Transverse colon (tissue), 4 donors: Measurements from ENCODE around the gene SIK3. TPM values are rescaled to one million over a fixed set of nuclear protein-coding genes. Genes with fewer than 3 reads are reported as not detected.

Experiments used
- DNase-seq: peaks from one replicate; pipeline ENCODE4 v3.0.0-alpha.2; 2019
- H3K27ac ChIP-seq, 4 donors: fragments of 200-600 bp; sonication (generic); 2 replicates each; pipeline ENCODE4 v1.5.1; 2016 to 2018; ENCODE audit warnings: inconsistent platforms in 4 of 4
- H3K27me3 ChIP-seq: fragments of 200-600 bp; sonication (generic); 2 replicates; pipeline ENCODE4 v1.5.1; 2017; ENCODE audit warnings: inconsistent platforms
- H3K36me3 ChIP-seq, 4 donors: fragments of 200-600 bp; sonication (generic); 2 replicates each; pipeline ENCODE4 v1.5.1; 2017 to 2019; ENCODE audit warnings: inconsistent platforms in 4 of 4
- H3K4me1 ChIP-seq, 4 donors: fragments of 200-600 bp; sonication (generic); 2 replicates each; pipeline ENCODE4 v1.5.1; 2017 to 2020; ENCODE audit warnings: inconsistent platforms in 4 of 4
- H3K4me3 ChIP-seq, 4 donors: fragments of 200-600 bp; sonication (generic); 1 replicate in 1 of 4; 2 replicates in 3 of 4; pipeline versions ENCODE4 v1.5.1 to v1.6.1; 2017 to 2019; ENCODE audit warnings: inconsistent platforms in 4 of 4
- H3K9me3 ChIP-seq, 2 donors: fragments of 200-600 bp; sonication (generic); 2 replicates each; pipeline ENCODE4 v1.5.1; 2017 to 2019; ENCODE audit warnings: inconsistent platforms in 2 of 2
- EP300 ChIP-seq: sonication (generic); formaldehyde crosslinking; IDR thresholded peaks from one replicate; pipeline ENCODE4 v1.6.1; 2017; ENCODE audit warnings: antibody characterized with exemption, low read depth
- POLR2A ChIP-seq: fragments of 450-650 bp; IDR thresholded peaks from one replicate; pipeline ENCODE4 v1.6.1; 2016; ENCODE audit warnings: antibody characterized with exemption, mild to moderate bottlenecking, moderate library complexity
- POLR2AphosphoS5 ChIP-seq, 3 donors: sonication (generic); formaldehyde crosslinking; IDR thresholded peaks; one replicate each; pipeline ENCODE4 v1.6.1; 2016; ENCODE audit warnings: antibody characterized with exemption in 3 of 3
- WGBS, 2 donors: methylation state at CpG; one replicate each; pipeline ENCODE4 v1.1.5; 2018; ENCODE audit warnings: low coverage in 1 of 2; 5-methylcytosine and 5-hydroxymethylcytosine counted together
- in situ Hi-C, 4 donors: fragments of 200-750 bp; cut with MboI; loops; one replicate each; pipeline versions ENCODE4 v1.15.0 to v1.15.1; 2017; ENCODE audit warnings: low sequenced_read_pairs in 3 of 4, low pct_ligation_motif_present in 1 of 4, low pct_unique_long_range_greater_than_20kb in 1 of 4
- intact Hi-C: fragments of 100-400 bp; cut with DNase I; formaldehyde crosslinking; loops from one replicate; pipeline ENCODE4 v1.15.1; 2023; ENCODE audit warnings: low total_unique reads
- total RNA-seq, 4 donors: library from RNA; depleted of rRNA; stranded (reverse); fragments of >200 nt; gene quantifications; one replicate each; pipeline ENCODE4 v1.1.0, GENCODE V29; 2016
- TF ChIP-seq, protein P1 (sequence below), 5 experiments: fragments of 200-600 bp in 3 of 5; fragments of 450-650 bp in 2 of 5; sonication (generic) in 3 of 5; IDR thresholded peaks; 1 replicate in 2 of 5; 2 replicates in 3 of 5; pipeline ENCODE4 v1.5.1; 2016 to 2017; ENCODE audit warnings: antibody characterized with exemption in 5 of 5, inconsistent platforms in 3 of 5, mild to moderate bottlenecking in 2 of 5, moderate library complexity in 1 of 5

SIK3 gene
- total RNA-seq, 4 donors from 2014 or later: 35.6 to 68.6 (median 38.9) TPM

DNA sequence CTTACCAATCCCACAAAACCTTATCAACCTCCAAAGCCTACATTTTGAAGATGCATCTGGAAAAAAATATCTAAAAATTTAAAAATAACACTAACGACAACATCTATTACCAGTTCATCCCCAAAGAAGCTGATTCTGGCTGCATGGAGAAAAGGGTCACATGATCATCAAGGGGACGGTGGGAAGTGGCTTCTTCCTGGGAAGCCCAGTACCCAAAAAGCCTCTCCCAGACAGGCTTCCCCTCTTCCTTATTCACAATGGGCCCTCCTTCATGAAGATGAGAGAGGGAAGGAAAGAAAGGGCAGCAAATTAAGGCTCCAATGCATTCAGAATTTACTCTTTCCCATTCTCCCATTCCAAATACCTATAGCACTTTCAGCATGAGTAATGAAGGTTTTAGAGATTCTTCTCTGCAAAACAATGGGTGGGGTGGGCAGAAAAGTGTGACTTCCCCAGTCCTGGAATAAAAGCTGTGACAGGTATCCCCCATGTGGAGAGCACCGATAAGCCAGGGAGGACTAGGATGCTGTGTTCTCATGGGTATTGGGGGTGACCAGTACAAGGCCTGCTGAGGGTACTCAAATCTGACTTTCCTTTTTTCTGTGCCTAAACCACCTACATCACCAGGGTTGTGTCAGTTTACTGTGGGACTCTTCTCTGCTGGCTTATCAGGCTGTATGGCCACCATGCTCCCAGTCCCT lies 88.2 kb downstream of the SIK3 start:
- no peak for DNase-seq
- WGBS, 2 donors: 58 to 66% methylated on average over 3 of the region's 3 CpGs
- intact Hi-C loops (no loop called here), in situ Hi-C loops (no loop called here)
- TF ChIP-seq, protein P1, sequence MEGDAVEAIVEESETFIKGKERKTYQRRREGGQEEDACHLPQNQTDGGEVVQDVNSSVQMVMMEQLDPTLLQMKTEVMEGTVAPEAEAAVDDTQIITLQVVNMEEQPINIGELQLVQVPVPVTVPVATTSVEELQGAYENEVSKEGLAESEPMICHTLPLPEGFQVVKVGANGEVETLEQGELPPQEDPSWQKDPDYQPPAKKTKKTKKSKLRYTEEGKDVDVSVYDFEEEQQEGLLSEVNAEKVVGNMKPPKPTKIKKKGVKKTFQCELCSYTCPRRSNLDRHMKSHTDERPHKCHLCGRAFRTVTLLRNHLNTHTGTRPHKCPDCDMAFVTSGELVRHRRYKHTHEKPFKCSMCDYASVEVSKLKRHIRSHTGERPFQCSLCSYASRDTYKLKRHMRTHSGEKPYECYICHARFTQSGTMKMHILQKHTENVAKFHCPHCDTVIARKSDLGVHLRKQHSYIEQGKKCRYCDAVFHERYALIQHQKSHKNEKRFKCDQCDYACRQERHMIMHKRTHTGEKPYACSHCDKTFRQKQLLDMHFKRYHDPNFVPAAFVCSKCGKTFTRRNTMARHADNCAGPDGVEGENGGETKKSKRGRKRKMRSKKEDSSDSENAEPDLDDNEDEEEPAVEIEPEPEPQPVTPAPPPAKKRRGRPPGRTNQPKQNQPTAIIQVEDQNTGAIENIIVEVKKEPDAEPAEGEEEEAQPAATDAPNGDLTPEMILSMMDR (IDR thresholded peaks at IDR 0.05): no peak
- no peak for TF ChIP-seq POLR2AphosphoS5 (IDR thresholded peaks at IDR 0.05)
- no peak for TF ChIP-seq POLR2A
- TF ChIP-seq EP300: no peak
- Histone ChIP-seq H3K4me1 (peaks cover 0 to 30% (median 4%) of the 10 kb centered on the region in 4 donors), H3K4me3 (no peak overlapping the region), H3K27me3 (no peaks in the 10 kb centered on the region), H3K36me3 (no peaks in the 10 kb centered on the region), H3K9me3 (no peaks in the 10 kb centered on the region), H3K27ac (no peak overlapping the region)

DNA sequence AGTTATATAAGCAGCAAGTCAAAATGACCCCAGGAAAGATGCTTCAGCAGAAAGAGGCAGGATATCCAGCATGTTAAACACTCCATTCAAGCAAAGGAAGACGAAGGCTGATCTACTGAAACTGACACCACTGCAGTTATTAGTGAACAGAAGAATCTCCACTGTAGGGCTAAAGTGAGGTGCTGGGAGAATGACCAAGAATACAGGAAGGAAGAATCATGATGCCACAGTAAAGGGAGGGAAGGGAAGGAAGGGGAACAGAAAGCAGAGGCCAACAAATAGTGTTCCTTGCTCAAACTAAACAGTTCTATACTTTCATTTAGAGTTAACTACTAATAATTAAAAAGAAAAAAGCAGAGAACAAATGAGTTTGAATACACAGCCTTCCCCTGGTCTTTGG lies 92.5 kb downstream of the SIK3 start:
- 63 to 100% methylated on average over 1 of the region's 1 CpG for WGBS, 2 donors
- no peak overlapping the region for H3K27ac ChIP-seq
- intact Hi-C loops: no loop called here
- TF ChIP-seq POLR2AphosphoS5 (IDR thresholded peaks at IDR 0.05) (no peak), EP300 (no peak), POLR2A (no peak)
- TF ChIP-seq, protein P1 (IDR thresholded peaks at IDR 0.05): no peak
- no peaks in the 10 kb centered on the region for H3K27me3 ChIP-seq
- no peaks in the 10 kb centered on the region for H3K36me3 ChIP-seq
- no peaks in the 10 kb centered on the region for H3K9me3 ChIP-seq
- in situ Hi-C loops: no loop called here
- H3K4me3 ChIP-seq: no peak overlapping the region
- H3K4me1 ChIP-seq: peaks cover 0 to 40% (median 6%) of the 10 kb centered on the region in 4 donors
- no peak for DNase-seq

DNA sequence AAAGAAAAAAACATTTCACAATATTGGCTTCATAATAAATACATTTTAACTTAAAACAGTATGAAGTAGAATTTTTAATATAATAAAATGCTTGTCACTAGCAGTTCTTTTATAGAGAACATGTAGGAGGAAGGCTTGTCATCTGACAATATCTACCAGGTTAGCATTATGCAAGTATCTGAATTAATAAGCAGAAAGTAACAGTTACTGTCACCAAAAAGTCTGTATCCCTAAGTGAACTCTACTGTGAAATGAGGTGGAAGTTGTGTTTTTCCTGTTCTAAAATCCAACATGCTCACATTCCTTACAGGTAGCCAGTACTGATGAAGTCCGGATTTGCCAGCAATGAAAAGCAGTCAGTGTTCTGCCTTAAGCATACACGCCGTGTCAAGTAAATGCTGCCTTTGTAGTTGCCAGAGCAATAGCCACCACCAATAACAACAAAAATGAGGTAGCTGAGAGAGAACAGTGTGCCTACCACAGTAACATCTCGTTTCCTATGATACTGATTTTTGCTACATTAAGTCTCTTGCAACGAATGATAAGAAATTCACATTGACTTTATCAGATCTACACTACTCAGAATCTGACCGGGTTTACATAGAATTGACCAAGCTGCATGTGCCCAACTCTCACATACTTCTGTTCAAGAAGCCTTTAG lies 95.5 kb downstream of the SIK3 start:
- Histone ChIP-seq H3K27me3 (no peaks in the 10 kb centered on the region), H3K36me3 (no peaks in the 10 kb centered on the region), H3K9me3 (no peaks in the 10 kb centered on the region), H3K27ac (no peak overlapping the region), H3K4me3 (no peak overlapping the region), H3K4me1 (peaks cover 0 to 36% (median 7%) of the 10 kb centered on the region in 4 donors)
- intact Hi-C loops (no loop called here), in situ Hi-C loops (no loop called here)
- no peak for TF ChIP-seq EP300
- TF ChIP-seq POLR2A: no peak
- TF ChIP-seq POLR2AphosphoS5 (IDR thresholded peaks at IDR 0.05): no peak
- TF ChIP-seq, protein P1 (IDR thresholded peaks at IDR 0.05): no peak
- 36 to 45% methylated on average over 6 of the region's 6 CpGs for WGBS, 2 donors
- no peak for DNase-seq

DNA sequence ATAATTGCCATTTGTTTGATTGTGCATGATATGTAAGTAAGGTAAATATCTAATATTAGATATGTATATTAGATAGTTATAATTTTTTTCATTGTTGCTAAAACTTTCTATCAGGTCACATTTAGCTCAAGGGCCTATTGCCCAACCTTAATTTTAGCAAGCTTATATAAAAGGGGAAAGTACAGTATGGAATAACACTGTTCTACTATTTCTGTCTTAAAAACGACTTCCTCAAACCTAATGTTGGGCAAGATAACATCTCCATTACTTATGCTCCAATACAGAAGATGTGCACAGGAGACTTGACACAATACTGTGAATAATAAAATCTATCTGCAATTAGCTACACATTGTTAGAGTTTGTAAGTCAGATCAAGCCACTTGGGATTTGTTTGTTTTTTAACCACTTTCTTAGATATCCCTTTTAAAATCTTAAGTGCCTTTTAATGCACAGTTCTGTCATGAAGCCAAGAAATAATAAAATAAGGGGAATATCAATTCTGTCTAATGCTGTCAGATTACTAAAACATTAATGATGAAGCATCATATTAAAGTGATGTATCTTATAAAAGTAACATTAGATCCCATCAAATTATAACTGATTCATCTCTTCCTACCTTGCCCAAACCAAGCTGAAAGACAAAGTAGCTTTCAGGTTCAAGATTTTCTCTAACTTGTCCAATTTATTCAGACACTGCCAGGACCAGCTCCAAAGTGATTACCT lies 98.1 kb downstream of the SIK3 start:
- whole genome bisulfite sequencing, 2 donors: 50 to 57% methylated on average over 1 of the region's 1 CpG
- Histone ChIP-seq H3K4me3 (no peak overlapping the region), H3K4me1 (peaks cover 0 to 18% (median 7%) of the 10 kb centered on the region in 4 donors), H3K27ac (no peak overlapping the region), H3K27me3 (no peaks in the 10 kb centered on the region), H3K36me3 (no peaks in the 10 kb centered on the region), H3K9me3 (no peaks in the 10 kb centered on the region)
- intact Hi-C loops: no loop called here
- DNase-seq: no peak
- no peak for TF ChIP-seq POLR2A
- TF ChIP-seq EP300: no peak
- TF ChIP-seq, protein P1 (IDR thresholded peaks at IDR 0.05): no peak
- no peak for TF ChIP-seq POLR2AphosphoS5 (IDR thresholded peaks at IDR 0.05)
- in situ Hi-C loops: no loop called here
